Measurements from ENCODE around the gene PATJ. TPM values are rescaled to one million over a fixed set of nuclear protein-coding genes. Genes with fewer than 3 reads are reported as not detected.

PATJ gene
- total and polyA plus RNA-seq, 2 of the 13 experiments (the other 11 are each of a cell fraction or from before 2014, with no cell fraction given) = 6.2 to 16.8 TPM

DNA sequence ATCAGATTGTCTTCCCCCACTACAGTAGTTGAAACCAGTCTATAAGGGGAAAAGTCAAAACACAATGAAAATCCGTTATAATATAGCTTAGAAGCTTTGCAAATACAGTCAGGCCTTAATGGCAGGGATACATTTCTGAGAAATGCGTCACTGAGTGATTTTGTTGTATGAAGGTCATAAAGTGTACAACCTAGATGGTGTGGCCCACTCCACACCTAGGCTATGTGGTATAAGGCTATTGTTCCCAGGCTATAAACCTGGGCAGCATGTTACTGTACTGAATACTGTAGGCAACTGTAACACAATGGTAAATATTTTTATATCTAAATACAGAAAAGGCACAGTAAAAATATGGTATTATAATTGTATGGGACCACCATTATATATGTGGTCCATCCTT lies 264.4 kb downstream of the PATJ start:
- CTCF ChIA-PET (ENCODE audit: low intra/inter-chr PET ratio, low total read pairs) = no interaction called here
- DNase-seq (ENCODE audit: low spot score) (no peak), FAIRE-seq (no peak), ATAC-seq (no peak)
- in situ Hi-C loops (cut with HindIII; ENCODE audit: extremely low pct_ligation_motif_present, low pct_unique_long_range_greater_than_20kb) (no loop called here), intact Hi-C loops (cut with micrococcal nuclease; ENCODE audit: unreplicated experiment) (no loop called here)
- TF ChIP-seq, protein P1, sequence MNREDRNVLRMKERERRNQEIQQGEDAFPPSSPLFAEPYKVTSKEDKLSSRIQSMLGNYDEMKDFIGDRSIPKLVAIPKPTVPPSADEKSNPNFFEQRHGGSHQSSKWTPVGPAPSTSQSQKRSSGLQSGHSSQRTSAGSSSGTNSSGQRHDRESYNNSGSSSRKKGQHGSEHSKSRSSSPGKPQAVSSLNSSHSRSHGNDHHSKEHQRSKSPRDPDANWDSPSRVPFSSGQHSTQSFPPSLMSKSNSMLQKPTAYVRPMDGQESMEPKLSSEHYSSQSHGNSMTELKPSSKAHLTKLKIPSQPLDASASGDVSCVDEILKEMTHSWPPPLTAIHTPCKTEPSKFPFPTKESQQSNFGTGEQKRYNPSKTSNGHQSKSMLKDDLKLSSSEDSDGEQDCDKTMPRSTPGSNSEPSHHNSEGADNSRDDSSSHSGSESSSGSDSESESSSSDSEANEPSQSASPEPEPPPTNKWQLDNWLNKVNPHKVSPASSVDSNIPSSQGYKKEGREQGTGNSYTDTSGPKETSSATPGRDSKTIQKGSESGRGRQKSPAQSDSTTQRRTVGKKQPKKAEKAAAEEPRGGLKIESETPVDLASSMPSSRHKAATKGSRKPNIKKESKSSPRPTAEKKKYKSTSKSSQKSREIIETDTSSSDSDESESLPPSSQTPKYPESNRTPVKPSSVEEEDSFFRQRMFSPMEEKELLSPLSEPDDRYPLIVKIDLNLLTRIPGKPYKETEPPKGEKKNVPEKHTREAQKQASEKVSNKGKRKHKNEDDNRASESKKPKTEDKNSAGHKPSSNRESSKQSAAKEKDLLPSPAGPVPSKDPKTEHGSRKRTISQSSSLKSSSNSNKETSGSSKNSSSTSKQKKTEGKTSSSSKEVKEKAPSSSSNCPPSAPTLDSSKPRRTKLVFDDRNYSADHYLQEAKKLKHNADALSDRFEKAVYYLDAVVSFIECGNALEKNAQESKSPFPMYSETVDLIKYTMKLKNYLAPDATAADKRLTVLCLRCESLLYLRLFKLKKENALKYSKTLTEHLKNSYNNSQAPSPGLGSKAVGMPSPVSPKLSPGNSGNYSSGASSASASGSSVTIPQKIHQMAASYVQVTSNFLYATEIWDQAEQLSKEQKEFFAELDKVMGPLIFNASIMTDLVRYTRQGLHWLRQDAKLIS (CRISPR knock-in tag; IDR thresholded peaks at IDR 0.05) = no peak
- TF ChIP-seq, protein P2, sequence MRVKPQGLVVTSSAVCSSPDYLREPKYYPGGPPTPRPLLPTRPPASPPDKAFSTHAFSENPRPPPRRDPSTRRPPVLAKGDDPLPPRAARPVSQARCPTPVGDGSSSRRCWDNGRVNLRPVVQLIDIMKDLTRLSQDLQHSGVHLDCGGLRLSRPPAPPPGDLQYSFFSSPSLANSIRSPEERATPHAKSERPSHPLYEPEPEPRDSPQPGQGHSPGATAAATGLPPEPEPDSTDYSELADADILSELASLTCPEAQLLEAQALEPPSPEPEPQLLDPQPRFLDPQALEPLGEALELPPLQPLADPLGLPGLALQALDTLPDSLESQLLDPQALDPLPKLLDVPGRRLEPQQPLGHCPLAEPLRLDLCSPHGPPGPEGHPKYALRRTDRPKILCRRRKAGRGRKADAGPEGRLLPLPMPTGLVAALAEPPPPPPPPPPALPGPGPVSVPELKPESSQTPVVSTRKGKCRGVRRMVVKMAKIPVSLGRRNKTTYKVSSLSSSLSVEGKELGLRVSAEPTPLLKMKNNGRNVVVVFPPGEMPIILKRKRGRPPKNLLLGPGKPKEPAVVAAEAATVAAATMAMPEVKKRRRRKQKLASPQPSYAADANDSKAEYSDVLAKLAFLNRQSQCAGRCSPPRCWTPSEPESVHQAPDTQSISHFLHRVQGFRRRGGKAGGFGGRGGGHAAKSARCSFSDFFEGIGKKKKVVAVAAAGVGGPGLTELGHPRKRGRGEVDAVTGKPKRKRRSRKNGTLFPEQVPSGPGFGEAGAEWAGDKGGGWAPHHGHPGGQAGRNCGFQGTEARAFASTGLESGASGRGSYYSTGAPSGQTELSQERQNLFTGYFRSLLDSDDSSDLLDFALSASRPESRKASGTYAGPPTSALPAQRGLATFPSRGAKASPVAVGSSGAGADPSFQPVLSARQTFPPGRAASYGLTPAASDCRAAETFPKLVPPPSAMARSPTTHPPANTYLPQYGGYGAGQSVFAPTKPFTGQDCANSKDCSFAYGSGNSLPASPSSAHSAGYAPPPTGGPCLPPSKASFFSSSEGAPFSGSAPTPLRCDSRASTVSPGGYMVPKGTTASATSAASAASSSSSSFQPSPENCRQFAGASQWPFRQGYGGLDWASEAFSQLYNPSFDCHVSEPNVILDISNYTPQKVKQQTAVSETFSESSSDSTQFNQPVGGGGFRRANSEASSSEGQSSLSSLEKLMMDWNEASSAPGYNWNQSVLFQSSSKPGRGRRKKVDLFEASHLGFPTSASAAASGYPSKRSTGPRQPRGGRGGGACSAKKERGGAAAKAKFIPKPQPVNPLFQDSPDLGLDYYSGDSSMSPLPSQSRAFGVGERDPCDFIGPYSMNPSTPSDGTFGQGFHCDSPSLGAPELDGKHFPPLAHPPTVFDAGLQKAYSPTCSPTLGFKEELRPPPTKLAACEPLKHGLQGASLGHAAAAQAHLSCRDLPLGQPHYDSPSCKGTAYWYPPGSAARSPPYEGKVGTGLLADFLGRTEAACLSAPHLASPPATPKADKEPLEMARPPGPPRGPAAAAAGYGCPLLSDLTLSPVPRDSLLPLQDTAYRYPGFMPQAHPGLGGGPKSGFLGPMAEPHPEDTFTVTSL (CRISPR knock-in tag; IDR thresholded peaks at IDR 0.05; ENCODE audit: borderline replicate concordance) = no peak
- no peak for TF ChIP-seq ZNF333 (CRISPR knock-in tag; IDR thresholded peaks at IDR 0.05; ENCODE audit: borderline replicate concordance)
- TF ChIP-seq RARG (CRISPR knock-in tag; IDR thresholded peaks at IDR 0.05; ENCODE audit: low read depth) = no peak
- TF ChIP-seq KDM2A (CRISPR knock-in tag; IDR thresholded peaks at IDR 0.05; ENCODE audit: borderline replicate concordance, low read depth) = no peak
- Histone ChIP-seq H3K27me3 (ENCODE audit: control insufficient read depth in 1 of 2, insufficient read depth in 2 of 2, low read length in 2 of 2) (no peaks in the 10 kb centered on the region), H2AFZ (ENCODE audit: low read length) (no peak overlapping the region), H3K4me3 (replicated peaks in 1 of 3; ENCODE audit: insufficient read depth in 1 of 3, low read depth in 2 of 3, low read length in 3 of 3) (no peak overlapping the region), H3K9me3 (ENCODE audit: low read length) (no peaks in the 10 kb centered on the region), H3K79me2 (ENCODE audit: insufficient read depth, low read length) (no peaks in the 10 kb centered on the region), H3K4me1 (ENCODE audit: insufficient read depth, low read length) (no peaks in the 10 kb centered on the region), H3K36me3 (replicated peaks in 1 of 2; ENCODE audit: control insufficient read depth in 1 of 2, insufficient read depth in 2 of 2, low read length in 2 of 2) (no peaks in the 10 kb centered on the region), H3K27ac (ENCODE audit: extremely low read length, insufficient read depth, low read length) (no peak overlapping the region), H4K20me1 (ENCODE audit: insufficient read depth, low read length) (no peaks in the 10 kb centered on the region), H3K9ac (ENCODE audit: insufficient read depth, low read depth, low read length) (no peak overlapping the region), H3K4me2 (ENCODE audit: low read depth, low read length) (no peak overlapping the region)
- POLR2A ChIA-PET = no interaction called here
- WGBS (ENCODE audit: low lambda C conversion rate) = 94% methylated on average over 2 of the region's 2 CpGs
- no TSS peak for BruUV-seq (replicated peaks)
